ENCODE results near the gene MOCS2.

- TF ChIP-seq NFIC (IDR thresholded peaks at IDR 0.05) = no peak
- TF ChIP-seq TCF12 (IDR thresholded peaks at IDR 0.05; ENCODE audit: low read depth) = no peak
- TF ChIP-seq TAF1 (IDR thresholded peaks at IDR 0.05; ENCODE audit: low read depth) = no peak
- no peak for TF ChIP-seq EP300 (IDR thresholded peaks at IDR 0.05; ENCODE audit: borderline replicate concordance)
- no peak for TF ChIP-seq TEAD4 (IDR thresholded peaks at IDR 0.05)
- no peak for TF ChIP-seq YY1 (IDR thresholded peaks at IDR 0.05; ENCODE audit: low read depth)
- no peak for TF ChIP-seq EGR1 (IDR thresholded peaks at IDR 0.05)
- no peak for TF ChIP-seq MAX (IDR thresholded peaks at IDR 0.05)
- TF ChIP-seq REST (IDR thresholded peaks at IDR 0.05; ENCODE audit: low read depth) = no peak
- no peak for TF ChIP-seq FOXM1 (IDR thresholded peaks at IDR 0.05; ENCODE audit: borderline replicate concordance, low read depth)
Observed at GRCh38 chr5:53087621-53088121, 21.9 kb downstream of the MOCS2 start.

Data from Ishikawa (cell line).